ENCODE data around the gene KIR3DL1. TPM values are rescaled to one million over a fixed set of nuclear protein-coding genes. Genes with fewer than 3 reads are reported as not detected.

The KIR3DL1 gene
- total and polyA plus RNA-seq, 2 donors (not counting 1 experiment from before 2014, with no cell fraction given), result not detected

DNA sequence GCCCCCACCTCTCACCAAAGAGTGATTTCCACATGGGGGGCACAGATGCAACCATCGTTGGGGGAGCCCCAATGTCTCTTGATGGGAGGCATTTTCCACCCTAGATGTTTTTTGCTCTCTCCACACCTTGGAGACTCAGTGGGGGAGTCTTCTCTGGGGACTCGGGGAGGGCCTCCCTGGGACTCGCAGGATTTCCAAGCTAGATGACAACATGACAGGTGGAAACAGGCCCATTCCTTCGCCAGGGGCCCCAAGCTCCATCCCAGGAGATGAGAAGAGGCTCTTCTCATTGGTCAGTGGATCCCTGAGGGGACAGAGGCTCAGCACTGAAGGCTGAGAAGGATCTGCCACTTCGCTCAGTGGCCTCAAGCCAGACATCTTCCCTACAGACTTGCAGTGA is 25.6 kb upstream of the KIR3DL1 start:
- H3K27ac ChIP-seq (ENCODE audit: insufficient read depth, low read length), result no peak overlapping the region
- DNase-seq (ENCODE audit: low read depth in 2 of 2), result no peak
- no peak overlapping the region for H3K4me2 ChIP-seq (ENCODE audit: extremely low read depth, insufficient read depth, low read length)
- H4K20me1 ChIP-seq (ENCODE audit: control insufficient read depth, extremely low read depth, insufficient read depth, low read length), result no peaks in the 10 kb centered on the region
- H3K9ac ChIP-seq (ENCODE audit: insufficient read depth, low read length), result no peak overlapping the region
- H3K27me3 ChIP-seq (ENCODE audit: control insufficient read depth, insufficient read depth, low read length), result no peaks in the 10 kb centered on the region
- no peak overlapping the region for H2AFZ ChIP-seq (ENCODE audit: low read length)
- no peaks in the 10 kb centered on the region for H3K79me2 ChIP-seq (ENCODE audit: control insufficient read depth, insufficient read depth, low read length)
- TF ChIP-seq EZH2 (IDR thresholded peaks at IDR 0.05; ENCODE audit: low read length, missing control alignments) (no peak), CTCF (conservative IDR thresholded peaks at IDR 0.05 in 1 of 2, IDR thresholded peaks at IDR 0.05 in 1 of 2; ENCODE audit: low read depth in 1 of 2, low read length in 2 of 2) (no peak)
- no peaks in the 10 kb centered on the region for H3K4me1 ChIP-seq (ENCODE audit: control insufficient read depth, extremely low read depth, insufficient read depth, low read length)
- no peaks in the 10 kb centered on the region for H3K9me3 ChIP-seq (ENCODE audit: control insufficient read depth, insufficient read depth, low read depth, low read length)
- H3K4me3 ChIP-seq (replicated peaks in 1 of 4; ENCODE audit: control extremely low read depth in 1 of 4, insufficient read depth in 1 of 4, low read depth in 3 of 4, low read length in 4 of 4), result no peak overlapping the region
- H3K36me3 ChIP-seq (ENCODE audit: control insufficient read depth, insufficient read depth, low read length), result no peaks in the 10 kb centered on the region

DNA sequence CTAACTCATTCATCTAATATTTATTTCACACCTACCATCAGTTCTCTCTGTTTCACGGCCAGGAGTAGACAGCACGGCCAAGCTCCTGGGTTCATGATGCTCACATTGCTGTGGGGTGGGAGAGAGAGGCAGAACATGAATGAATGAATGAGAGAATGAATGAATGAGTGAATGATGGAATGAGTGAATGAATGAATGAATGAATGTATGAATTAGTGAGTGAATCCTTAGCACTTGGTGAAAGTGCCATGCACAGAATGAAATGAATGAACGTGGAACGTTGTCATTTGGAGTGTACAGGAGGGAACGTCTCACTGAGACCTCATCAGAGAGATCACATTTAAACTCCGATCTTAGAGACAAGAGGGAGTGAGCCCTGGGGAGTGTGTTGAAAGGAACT is 24.8 kb upstream of the KIR3DL1 start:
- Histone ChIP-seq H3K9ac (ENCODE audit: insufficient read depth, low read length) (no peak overlapping the region), H3K4me3 (replicated peaks in 1 of 4; ENCODE audit: control extremely low read depth in 1 of 4, insufficient read depth in 1 of 4, low read depth in 3 of 4, low read length in 4 of 4) (no peak overlapping the region), H4K20me1 (ENCODE audit: control insufficient read depth, extremely low read depth, insufficient read depth, low read length) (no peaks in the 10 kb centered on the region), H3K4me2 (ENCODE audit: extremely low read depth, insufficient read depth, low read length) (no peak overlapping the region), H2AFZ (ENCODE audit: low read length) (no peak overlapping the region), H3K27ac (ENCODE audit: insufficient read depth, low read length) (no peak overlapping the region), H3K4me1 (ENCODE audit: control insufficient read depth, extremely low read depth, insufficient read depth, low read length) (no peaks in the 10 kb centered on the region), H3K27me3 (ENCODE audit: control insufficient read depth, insufficient read depth, low read length) (no peaks in the 10 kb centered on the region), H3K36me3 (ENCODE audit: control insufficient read depth, insufficient read depth, low read length) (no peaks in the 10 kb centered on the region), H3K79me2 (ENCODE audit: control insufficient read depth, insufficient read depth, low read length) (no peaks in the 10 kb centered on the region), H3K9me3 (ENCODE audit: control insufficient read depth, insufficient read depth, low read depth, low read length) (no peaks in the 10 kb centered on the region)
- no peak for DNase-seq (ENCODE audit: low read depth in 2 of 2)
- TF ChIP-seq CTCF (conservative IDR thresholded peaks at IDR 0.05 in 1 of 2, IDR thresholded peaks at IDR 0.05 in 1 of 2; ENCODE audit: low read depth in 1 of 2, low read length in 2 of 2) (no peak), EZH2 (IDR thresholded peaks at IDR 0.05; ENCODE audit: low read length, missing control alignments) (no peak)

DNA sequence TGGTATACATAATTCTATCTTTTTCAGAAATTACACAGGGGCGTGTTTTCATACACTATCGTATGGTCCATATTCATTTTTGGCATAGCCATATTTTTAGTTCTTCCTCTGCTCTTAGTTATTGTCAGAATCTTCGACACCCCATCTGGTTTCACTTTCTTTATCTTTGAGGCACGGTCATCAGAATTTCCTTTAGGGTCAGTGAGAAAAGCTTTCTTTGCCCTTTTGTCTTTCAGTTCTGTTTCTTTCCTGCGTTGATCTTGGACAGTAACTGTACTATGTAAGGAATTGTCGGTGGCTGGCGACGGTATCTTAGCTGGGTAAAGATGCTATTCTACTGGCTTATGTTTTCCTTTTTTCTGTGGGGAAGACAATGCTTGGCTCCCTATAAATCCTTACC is 23.5 kb upstream of the KIR3DL1 start:
- no peak overlapping the region for H3K9ac ChIP-seq (ENCODE audit: insufficient read depth, low read length)
- H3K79me2 ChIP-seq (ENCODE audit: control insufficient read depth, insufficient read depth, low read length), result no peaks in the 10 kb centered on the region
- TF ChIP-seq CTCF (conservative IDR thresholded peaks at IDR 0.05 in 1 of 2, IDR thresholded peaks at IDR 0.05 in 1 of 2; ENCODE audit: low read depth in 1 of 2, low read length in 2 of 2), result no peak
- no peaks in the 10 kb centered on the region for H4K20me1 ChIP-seq (ENCODE audit: control insufficient read depth, extremely low read depth, insufficient read depth, low read length)
- H2AFZ ChIP-seq (ENCODE audit: low read length), result no peak overlapping the region
- H3K9me3 ChIP-seq (ENCODE audit: control insufficient read depth, insufficient read depth, low read depth, low read length), result no peaks in the 10 kb centered on the region
- H3K4me3 ChIP-seq (replicated peaks in 1 of 4; ENCODE audit: control extremely low read depth in 1 of 4, insufficient read depth in 1 of 4, low read depth in 3 of 4, low read length in 4 of 4), result no peak overlapping the region
- H3K4me2 ChIP-seq (ENCODE audit: extremely low read depth, insufficient read depth, low read length), result no peak overlapping the region
- no peaks in the 10 kb centered on the region for H3K27me3 ChIP-seq (ENCODE audit: control insufficient read depth, insufficient read depth, low read length)
- DNase-seq (ENCODE audit: low read depth in 2 of 2), result no peak
- no peaks in the 10 kb centered on the region for H3K36me3 ChIP-seq (ENCODE audit: control insufficient read depth, insufficient read depth, low read length)
- no peak overlapping the region for H3K27ac ChIP-seq (ENCODE audit: insufficient read depth, low read length)
- no peaks in the 10 kb centered on the region for H3K4me1 ChIP-seq (ENCODE audit: control insufficient read depth, extremely low read depth, insufficient read depth, low read length)

Measured in fibroblast of lung (primary cell).